ENCODE results near the gene MIX23. TPM values are rescaled to one million over a fixed set of nuclear protein-coding genes. Genes with fewer than 3 reads are reported as not detected.

The MIX23 gene
- 10 to 100 TPM; 34.6 to 53.7 (median 40.8) TPM for polyA plus RNA-seq (ENCODE audit: insufficient read depth in 1 of 5, insufficient read length in 5 of 5, low replicate concordance in 1 of 5)
- long read RNA-seq, donor 1, transcript CCDC58-201 (5 exons, 720 nt): major isoform, 13 of 28 reads
- long read RNA-seq, donor 1, partial matches to known transcripts: 7 of 28 reads
- long read RNA-seq, donor 1, other reads (novel, unspliced or antisense): 0 of 28 reads
- long read RNA-seq, donor 2, transcript CCDC58-201 (5 exons, 720 nt): major isoform, 6 of 9 reads
- long read RNA-seq, donor 2, partial matches to known transcripts: 0 of 9 reads
- long read RNA-seq, donor 2, other reads (novel, unspliced or antisense): 0 of 9 reads
- long read RNA-seq, donor 3, transcript CCDC58-207 (3 exons, 683 nt): major isoform, 6 of 10 reads
- long read RNA-seq, donor 3, partial matches to known transcripts: 0 of 10 reads
- long read RNA-seq, donor 3, other reads (novel, unspliced or antisense): 0 of 10 reads
- long read RNA-seq, donor 4, transcript CCDC58-201 (5 exons, 720 nt): major isoform, 6 of 119 reads
- long read RNA-seq, donor 4, partial matches to known transcripts: 28 of 119 reads
- long read RNA-seq, donor 4, other reads (novel, unspliced or antisense): 77 of 119 reads
- long read RNA-seq, donor 5, transcript CCDC58-201 (5 exons, 720 nt): major isoform, 24 of 44 reads
- long read RNA-seq, donor 5, partial matches to known transcripts: 10 of 44 reads
- long read RNA-seq, donor 5, other reads (novel, unspliced or antisense): 0 of 44 reads
- long read RNA-seq, donor 6, transcript CCDC58-201 (5 exons, 720 nt): major isoform, 11 of 174 reads
- long read RNA-seq, donor 6, partial matches to known transcripts: 126 of 174 reads
- long read RNA-seq, donor 6, other reads (novel, unspliced or antisense): 30 of 174 reads
- long read RNA-seq, donor 7, partial matches to known transcripts: 0 of 4 reads
- long read RNA-seq, donor 7, other reads (novel, unspliced or antisense): 0 of 4 reads
- long read RNA-seq, donor 8, transcript CCDC58-207 (3 exons, 683 nt): major isoform, 6 of 9 reads
- long read RNA-seq, donor 8, partial matches to known transcripts: 0 of 9 reads
- long read RNA-seq, donor 8, other reads (novel, unspliced or antisense): 0 of 9 reads

DNA sequence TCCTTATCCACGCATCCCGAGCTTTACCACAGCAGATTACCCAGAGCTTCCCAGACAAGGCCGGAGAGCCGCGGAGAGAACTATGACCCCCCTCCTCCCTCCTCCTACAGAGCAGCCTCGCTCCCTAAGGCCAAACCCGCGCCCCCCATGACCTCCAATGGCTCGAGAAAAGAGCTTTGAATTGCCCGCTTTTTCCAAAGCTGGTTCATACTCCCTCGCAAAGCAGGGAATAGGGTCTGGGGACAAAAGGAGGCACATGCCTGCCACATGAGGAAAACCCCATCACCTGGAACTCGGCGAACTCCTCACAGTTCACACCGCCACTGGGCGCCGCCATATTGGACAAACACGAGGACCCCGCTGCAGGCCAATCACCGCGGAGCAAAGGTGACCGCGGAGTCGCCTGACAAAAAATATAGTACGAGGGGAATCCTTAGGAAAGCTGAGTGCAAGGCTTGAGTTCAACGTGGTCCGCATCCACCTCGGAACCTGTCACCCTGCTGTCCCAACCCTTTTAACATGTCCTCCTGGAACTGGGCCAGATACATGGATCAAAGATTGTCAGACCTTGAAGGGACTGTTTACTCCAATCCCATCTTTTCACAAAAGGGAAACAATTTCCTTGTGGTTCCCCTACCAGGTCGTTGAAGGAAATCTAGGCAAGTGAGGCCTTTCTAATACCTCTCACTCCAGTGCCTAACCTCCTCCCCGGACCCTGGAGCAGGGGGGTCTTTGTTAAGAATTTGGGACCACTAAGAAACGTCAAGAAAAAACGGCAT, at the start of gene MIX23:
Gene MIX23 (minus strand): TSS at position 344 of the 779 bp plus-strand sequence. CDS start 7 bp downstream, at position 337.
- DNase-seq: peak; percentile 81 to 82

DNA sequence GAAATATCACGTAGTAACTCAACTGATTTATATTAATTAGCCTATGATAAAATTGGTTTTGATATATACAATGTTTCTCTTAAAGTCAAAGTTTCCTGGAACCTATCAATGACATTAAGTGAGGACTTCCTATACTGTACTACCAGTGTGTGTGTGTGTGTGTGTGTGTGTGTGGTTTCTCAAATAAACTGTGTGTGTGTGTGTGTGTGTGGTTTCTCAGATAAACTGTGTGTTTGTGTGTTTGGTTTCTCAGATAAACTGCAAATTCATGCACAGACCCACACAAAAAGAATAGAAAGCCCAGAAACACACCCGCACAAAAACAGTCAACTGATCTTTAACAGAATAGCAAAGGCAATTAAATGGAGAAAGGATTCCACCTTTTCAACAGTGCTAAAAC, 47.3 kb upstream of the MIX23 start:
- no peak for DNase-seq

DNA sequence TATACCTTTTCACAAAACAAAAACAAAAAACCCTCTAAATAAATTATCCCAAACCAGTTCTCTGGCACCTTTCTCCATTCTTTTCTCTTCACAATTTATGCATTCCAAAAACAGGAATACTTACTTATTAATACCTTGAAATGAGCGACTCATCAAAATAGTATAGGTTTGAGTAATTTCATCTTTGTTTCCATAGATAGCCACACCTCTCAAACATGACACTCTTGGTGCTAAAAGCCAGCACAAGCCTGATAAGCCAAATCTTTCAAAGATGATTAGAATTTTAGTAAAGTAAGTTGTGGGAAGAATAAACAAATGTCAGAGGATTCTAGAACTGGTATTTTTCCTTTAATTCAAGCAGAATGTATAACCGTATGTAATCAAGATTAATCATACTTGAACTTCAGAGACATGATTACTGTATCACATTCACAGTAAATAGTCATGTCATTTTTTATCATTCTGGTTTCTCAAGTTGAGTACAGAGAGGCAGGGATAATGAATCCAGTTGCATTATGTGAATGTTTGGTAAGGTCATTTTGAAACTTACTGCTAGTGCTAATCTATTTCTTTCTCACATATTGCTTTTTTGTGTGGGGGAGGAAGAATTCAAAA, 44.9 kb upstream of the MIX23 start:
- no peak for DNase-seq

DNA sequence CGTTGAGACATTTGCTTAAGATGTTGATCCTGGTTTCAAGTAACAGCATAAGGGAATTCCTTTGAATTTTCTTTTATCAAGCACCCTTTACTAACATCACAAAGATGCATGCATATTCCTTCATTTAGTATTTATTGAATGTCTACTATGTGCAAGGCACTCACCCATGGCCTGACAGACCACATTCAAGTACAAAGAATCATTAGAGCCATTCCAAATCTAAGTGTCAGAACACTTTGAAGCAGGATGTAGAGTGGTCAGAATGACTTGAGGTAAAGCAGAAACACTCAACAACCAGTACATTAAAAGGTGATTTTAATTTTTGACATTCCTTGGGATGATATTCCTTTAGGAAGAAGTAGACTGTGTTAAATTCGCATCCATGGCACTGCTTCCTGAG, 38.8 kb upstream of the MIX23 start:
- DNase-seq: no peak

DNA sequence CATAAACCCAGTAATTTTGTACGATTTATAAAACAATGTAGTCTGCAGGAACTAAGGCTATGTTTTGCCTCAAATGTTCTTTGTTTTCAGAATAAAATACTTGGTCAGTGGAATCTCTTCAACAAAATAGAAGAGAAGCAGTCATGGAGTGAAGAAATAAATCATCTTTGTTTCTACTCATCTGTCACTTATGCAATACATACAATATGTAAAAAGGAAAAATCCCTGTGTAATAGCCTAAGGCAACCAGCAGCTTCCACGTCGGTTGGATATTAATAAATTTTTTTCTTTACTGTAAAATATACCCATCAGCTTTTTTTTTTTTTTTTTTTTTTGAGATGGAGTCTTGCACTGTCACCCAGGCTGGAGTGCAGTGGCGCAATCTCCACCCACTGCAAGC, 38.1 kb upstream of the MIX23 start:
- no peak for DNase-seq

DNA sequence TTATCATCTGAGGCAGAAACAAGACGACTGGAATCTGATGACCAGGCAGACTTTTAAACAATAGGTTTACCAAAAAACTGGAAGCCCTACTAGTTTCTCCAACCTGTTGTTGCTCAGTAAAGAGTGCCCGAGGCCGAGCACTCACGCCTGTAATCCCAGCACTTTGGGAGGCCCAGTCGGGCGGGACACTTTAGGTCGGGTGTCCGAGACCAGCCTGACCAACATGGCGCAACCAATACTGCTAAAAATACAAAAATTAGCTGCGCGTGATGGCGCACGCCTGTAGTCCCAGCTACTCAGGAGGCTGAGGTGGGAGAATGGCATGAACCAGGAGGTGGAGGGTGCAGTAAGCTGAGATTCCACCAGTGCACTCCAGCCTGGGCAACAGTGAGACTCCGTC, 33.9 kb upstream of the MIX23 start:
- DNase-seq: no peak

DNA sequence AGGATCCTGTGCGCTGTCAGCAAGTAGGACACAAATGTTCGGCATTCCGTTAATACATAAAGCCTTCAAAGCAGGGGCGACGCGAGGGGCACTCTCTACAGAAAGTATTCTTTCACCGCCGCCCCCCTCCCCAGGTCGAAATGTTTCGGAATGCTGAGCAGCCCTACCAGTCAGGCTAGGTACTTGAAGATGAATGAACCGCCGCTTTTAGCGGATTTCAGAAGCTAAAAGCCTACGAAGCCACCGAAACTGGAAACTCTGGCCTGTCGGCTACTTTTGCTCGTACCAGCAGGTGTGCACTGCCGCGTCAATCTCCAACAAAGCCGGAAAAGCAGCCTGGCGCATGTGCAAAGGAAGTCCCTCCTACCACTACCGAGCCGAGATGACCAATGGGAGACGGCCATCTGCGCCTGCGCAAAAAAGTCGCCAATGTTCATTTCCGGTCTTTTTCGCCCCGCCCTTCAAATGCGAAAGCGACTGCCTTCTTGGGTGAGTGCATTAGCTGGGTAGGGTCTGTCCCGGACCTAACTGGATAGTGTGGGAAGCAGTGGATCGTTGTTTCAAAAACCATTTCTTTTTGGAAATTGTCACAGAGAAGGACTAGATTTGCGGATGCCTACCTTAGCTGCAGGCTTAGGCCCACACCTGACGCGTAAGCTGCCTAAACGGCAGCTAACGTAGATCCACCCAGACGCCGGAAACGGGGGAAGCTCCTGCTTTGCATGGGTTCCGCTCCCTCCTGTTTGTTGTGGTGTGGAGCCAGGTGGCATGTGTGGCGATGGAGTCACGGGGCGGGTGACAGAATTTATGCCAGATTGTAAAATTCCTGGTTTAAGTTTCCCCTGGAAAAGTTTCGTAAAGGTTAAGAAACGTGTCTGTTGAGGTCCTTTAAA, 33.0 kb upstream of the MIX23 start, which contains the start of gene WDR5B:
Gene WDR5B (minus strand): TSS at position 301 of the 893 bp plus-strand sequence. CDS start 534 bp downstream, outside the sequence.
- peak; percentile 97 to 98 for DNase-seq

DNA sequence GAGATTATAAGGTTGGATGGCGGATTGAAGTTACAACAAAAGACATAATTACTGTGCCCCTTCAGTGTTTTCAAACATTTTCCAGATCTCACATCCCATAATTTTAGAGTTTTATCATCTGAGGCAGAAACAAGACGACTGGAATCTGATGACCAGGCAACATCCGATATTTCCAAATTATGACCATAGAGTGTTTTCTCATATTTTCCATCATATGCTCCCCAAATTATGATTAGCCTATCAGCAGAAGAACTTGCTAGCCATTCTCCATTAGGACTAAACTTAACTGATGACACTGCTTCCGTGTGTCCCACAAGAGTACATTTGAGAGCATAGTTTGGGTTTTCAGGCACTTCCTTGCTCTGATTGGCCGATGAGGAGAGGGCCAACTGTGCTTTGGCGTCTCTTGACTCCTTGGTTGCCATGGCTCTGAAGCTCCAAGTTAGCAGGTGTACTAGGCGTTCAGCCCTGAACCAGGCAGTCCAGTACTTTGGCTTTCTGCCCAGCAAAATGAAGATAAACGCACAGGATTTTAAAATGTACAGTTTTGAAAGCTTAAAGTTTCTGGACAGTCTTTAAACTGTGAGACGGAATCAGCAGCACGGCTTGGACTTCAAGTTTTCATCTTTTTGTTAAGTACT, 32.2 kb upstream of the MIX23 start:
- DNase-seq: peak; percentile 28 to 40

DNA sequence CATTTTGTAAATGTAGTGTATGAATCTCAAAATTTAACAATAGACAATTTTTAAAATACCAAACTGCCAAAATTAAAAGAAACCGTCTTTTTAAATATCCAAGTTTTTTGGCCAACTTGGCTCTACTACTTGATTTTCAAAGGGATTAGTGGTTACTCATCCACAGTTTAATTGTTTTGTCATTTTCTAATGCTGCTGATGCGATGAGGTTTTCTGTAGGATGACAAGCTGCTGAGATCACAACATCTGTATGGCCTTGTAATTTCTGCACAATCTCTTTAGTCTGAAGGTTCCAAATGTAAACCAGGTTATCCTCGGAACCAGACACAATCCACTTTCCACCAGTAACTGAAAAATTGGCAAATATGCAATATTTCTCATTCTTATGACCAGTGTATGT, 31.4 kb upstream of the MIX23 start:
- DNase-seq: no peak

DNA sequence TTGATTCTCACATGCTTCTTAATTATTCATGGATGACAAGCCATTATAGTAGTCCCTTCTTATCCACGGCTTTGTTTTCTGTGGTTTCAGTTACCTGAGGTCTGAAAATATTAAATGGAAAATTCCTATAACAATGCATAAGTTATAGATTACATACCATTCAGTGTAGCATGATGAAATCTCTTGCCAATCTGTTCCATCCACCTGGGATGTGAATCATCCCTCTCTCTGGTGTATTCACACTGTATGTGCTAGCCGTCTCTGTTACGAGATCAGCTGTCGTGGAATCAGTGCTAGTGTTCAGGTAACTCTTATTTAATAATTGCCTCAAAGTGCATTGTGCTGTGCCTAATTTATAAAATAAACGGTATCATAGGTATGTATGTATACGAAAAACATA, 27.6 kb upstream of the MIX23 start:
- no peak for DNase-seq

DNA sequence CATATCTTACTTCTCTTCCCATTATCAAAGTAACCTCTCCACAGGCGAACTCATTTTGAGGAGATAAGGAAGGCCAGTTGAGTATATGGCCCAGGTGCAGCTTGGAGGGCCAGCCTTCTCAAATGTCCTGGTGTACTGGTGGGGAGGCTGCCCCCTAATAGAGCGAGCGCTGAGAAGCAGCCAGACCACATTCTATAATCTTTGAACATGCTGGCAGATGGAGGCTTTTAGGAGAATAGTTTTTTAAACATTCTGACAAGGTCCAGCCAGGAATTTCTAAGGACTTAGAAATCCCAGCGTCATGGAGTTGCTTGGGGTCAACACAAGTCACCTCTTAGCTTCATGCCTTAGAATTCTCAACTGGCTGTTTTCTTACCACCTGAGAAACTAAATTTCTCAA, 27.1 kb upstream of the MIX23 start:
- no peak for DNase-seq

DNA sequence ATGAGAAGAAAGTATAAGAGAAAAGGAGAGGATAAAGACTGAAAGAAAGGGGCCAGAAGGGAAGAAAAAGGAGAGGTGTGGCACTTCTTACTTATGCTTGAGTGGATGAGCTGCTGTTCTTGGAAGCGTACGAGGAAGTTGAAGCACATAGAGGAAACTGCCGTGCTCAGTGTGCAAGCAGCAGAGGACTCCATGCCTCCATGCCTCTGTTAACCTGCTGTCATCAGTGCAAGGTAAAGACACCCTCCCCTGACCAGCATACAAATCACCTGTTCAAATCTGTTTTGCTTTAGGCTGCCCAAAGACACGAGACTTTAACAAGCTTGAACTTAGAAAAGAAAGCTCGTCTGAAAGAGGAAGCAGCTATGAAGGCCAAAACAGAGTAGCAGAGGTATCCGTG, 26.4 kb upstream of the MIX23 start:
- DNase-seq: no peak

DNA sequence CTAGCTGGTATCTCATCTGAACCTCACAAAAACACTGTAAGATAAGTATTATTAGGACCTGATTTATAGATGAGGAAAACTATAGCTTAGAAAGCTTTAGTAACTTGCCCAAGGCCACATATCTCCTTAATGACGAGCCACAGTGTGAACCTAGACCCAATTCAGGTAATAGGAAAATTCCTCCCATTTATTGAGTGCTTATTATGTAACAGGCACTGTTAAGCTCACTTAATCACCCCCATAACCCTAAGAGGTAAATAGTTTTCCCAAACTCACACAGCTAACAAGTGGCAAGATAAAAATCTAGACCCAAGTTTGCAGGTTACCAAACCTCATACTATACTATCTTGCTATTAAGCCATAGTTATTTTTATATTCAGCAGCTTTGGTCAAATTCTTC, 24.9 kb upstream of the MIX23 start:
- no peak for DNase-seq

DNA sequence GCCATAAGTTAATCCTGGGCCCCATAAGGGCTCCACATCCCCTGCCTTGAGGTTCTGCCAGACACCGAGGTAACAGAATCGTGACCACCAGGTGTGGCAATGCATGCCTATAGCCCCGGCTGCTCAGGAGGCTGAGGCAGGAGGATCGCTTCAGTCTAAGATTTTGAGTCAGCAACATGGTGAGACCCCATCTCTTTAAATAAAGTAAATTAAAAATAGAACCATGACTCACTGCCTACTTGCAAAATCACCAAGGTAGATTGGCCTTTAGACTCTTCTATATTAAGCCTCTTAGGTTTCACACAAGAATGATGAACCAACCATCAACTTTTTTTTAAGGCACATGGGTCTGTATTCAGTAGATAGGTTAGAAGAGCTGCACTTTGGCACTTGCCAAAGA, 23.2 kb upstream of the MIX23 start:
- DNase-seq: no peak

DNA sequence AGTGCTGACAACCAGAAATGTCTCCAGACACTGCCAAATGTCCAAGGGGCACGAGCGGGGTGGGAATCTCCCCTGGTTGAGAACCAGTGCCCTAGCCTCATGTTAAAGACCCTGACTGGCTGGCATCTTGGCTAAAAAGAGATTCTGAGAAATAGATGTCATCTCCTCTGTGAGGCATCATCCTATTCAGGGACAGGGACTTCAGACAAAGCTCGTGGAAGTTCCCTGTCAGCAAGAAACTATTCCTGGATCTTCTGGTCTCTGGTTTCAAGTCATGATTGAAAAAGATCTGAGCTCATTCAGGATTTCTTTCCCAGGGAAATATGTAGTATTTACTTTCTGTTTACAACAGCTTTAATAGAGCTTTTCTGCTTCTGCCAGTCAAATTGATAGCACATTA, 22.0 kb upstream of the MIX23 start:
- DNase-seq: no peak

DNA sequence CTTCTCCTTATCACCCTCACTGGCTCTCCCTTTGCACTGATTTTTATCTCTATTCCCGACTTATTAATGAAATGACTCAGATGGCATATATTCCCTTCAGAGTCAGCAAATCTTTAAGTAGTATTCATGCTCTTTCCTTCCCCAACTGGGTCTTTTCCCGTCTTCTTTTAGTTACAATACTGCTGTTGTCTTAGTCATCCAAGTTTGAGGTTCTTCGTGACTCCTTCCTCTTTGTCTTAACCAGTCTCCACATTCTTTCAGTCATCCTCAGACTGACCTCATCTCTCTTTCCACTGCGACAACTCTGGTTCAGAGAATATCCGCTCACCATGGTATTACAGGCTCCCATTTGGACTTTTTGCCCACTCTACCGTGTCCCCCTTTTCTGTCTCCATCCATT, 20.5 kb upstream of the MIX23 start:
- no peak for DNase-seq

DNA sequence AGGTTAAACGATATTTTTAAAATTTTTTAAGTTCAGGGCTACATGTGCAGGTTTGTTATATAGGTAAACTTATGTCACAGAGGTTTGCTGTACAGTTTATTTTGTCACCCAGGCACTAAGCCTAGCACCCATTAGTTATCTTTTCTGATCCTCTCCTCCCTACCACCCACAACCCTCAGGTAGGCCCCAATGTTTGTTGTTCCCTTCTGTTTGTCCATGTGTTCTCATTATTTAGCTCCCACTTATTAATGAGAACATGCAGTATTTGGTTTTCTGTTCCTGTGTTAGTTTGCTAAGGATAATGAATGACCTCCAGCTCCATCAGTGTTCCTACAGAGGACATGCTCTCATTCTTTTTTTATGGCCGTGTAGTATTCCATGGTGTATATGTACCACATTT, 15.9 kb upstream of the MIX23 start:
- DNase-seq: no peak

DNA sequence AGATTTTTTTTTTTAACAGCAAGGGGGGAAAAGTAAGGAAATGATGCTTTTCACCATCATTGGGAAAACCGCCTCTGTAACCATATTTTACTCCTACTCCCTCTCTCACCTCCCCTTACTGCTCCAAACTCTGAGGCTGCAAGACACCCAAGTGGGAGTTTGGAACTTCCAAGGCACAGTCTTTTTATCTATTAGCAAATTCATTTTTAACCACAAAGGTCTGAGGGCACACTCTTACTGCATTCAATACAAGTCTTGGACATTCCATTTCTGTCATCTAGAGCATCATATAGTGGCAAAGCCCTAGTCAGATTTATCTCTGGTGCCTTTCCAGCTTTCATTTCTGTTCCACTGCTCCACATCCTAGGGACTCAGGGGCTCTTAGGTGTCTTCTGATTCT, 14.2 kb upstream of the MIX23 start:
- DNase-seq: no peak

DNA sequence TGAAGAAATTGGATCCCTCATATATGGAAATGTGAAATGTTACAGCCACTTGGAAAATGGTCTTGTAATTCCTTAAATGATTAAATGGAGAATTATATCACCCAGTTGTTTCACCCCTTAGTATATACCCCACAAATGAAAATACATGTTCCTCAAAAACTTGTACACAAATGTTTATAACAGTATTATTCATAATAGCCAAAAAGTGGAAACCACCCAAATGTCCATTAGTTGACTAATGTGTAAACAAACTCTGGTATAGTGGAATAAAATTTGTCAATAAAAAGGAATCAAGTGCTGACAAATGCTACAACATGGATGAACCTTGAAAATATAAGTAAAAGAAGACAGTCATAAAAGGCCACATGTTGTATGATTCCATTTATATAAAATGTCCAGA, 13.5 kb upstream of the MIX23 start:
- DNase-seq: no peak

Measured in right lung (tissue), 10 donors.